ENCODE results near the gene AHNAK.

AHNAK gene

GRCh38 chr11:62508336-62509058, 38.1 kb downstream of the AHNAK start:
- Histone ChIP-seq H3K9ac (ENCODE audit: low read depth, low read length) (peak overlapping the region; percentile 59; the same call in 1 of the 2 replicates), H3K9me3 (ENCODE audit: insufficient read depth, low read depth, low read length) (no peaks in the 10 kb centered on the region), H3K4me3 (ENCODE audit: low read length) (peak overlapping the region; percentile 29; the same call in 1 of the 2 replicates), H3K27ac (ENCODE audit: low read depth, low read length) (peak overlapping the region; percentile 59), H3K4me1 (ENCODE audit: insufficient read depth, low read length) (peaks cover 23% of the 10 kb centered on the region), H3K36me3 (ENCODE audit: insufficient read depth, low read length) (no peaks in the 10 kb centered on the region), H3K27me3 (ENCODE audit: insufficient read depth, low read length) (peaks cover 11% of the 10 kb centered on the region; the same call in 1 of the 2 replicates)
- WGBS = 13% methylated on average over 19 of the region's 19 CpGs

- 91% methylated on average over 1 of the region's 1 CpG for WGBS
- Histone ChIP-seq H3K4me3 (ENCODE audit: low read length) (no peak overlapping the region), H3K36me3 (ENCODE audit: insufficient read depth, low read length) (no peaks in the 10 kb centered on the region), H3K27me3 (ENCODE audit: insufficient read depth, low read length) (peaks cover 11% of the 10 kb centered on the region; the same call in 1 of the 2 replicates), H3K9ac (ENCODE audit: low read depth, low read length) (no peak overlapping the region), H3K9me3 (ENCODE audit: insufficient read depth, low read depth, low read length) (no peaks in the 10 kb centered on the region), H3K27ac (ENCODE audit: low read depth, low read length) (no peak overlapping the region), H3K4me1 (ENCODE audit: insufficient read depth, low read length) (peaks cover 23% of the 10 kb centered on the region)
Observed at GRCh38 chr11:62507125-62507422, 39.5 kb downstream of the AHNAK start.

GRCh38 chr11:62506413-62507124, 40.0 kb downstream of the AHNAK start:
- WGBS = 67% methylated on average over 10 of the region's 10 CpGs
- Histone ChIP-seq H3K9me3 (ENCODE audit: insufficient read depth, low read depth, low read length) (no peaks in the 10 kb centered on the region), H3K36me3 (ENCODE audit: insufficient read depth, low read length) (no peaks in the 10 kb centered on the region), H3K4me1 (ENCODE audit: insufficient read depth, low read length) (peaks cover 23% of the 10 kb centered on the region), H3K27me3 (ENCODE audit: insufficient read depth, low read length) (peaks cover 11% of the 10 kb centered on the region; the same call in 1 of the 2 replicates), H3K27ac (ENCODE audit: low read depth, low read length) (no peak overlapping the region), H3K4me3 (ENCODE audit: low read length) (no peak overlapping the region), H3K9ac (ENCODE audit: low read depth, low read length) (no peak overlapping the region)

GRCh38 chr11:62505440-62506091, 41.0 kb downstream of the AHNAK start:
- 17% methylated on average over 28 of the region's 30 CpGs for WGBS
- H3K9ac ChIP-seq (ENCODE audit: low read depth, low read length) = peak overlapping the region; percentile 42; the same call in 1 of the 2 replicates

GRCh38 chr11:62505059-62505439, 41.6 kb downstream of the AHNAK start:
- WGBS = 25% methylated on average over 12 of the region's 12 CpGs
- Histone ChIP-seq H3K27ac (ENCODE audit: low read depth, low read length) (peak overlapping the region; percentile 47; the same call in 1 of the 2 replicates), H3K27me3 (ENCODE audit: insufficient read depth, low read length) (peaks cover 11% of the 10 kb centered on the region; the same call in 1 of the 2 replicates), H3K36me3 (ENCODE audit: insufficient read depth, low read length) (no peaks in the 10 kb centered on the region), H3K9me3 (ENCODE audit: insufficient read depth, low read depth, low read length) (no peaks in the 10 kb centered on the region), H3K4me3 (ENCODE audit: low read length) (peak overlapping the region; percentile 53), H3K9ac (ENCODE audit: low read depth, low read length) (peak overlapping the region; percentile 42; the same call in 1 of the 2 replicates), H3K4me1 (ENCODE audit: insufficient read depth, low read length) (peaks cover 29% of the 10 kb centered on the region)

More at GRCh38 chr11:62505440-62506091, 41.0 kb downstream of the AHNAK start:
- Histone ChIP-seq H3K9me3 (ENCODE audit: insufficient read depth, low read depth, low read length) (no peaks in the 10 kb centered on the region), H3K4me1 (ENCODE audit: insufficient read depth, low read length) (peaks cover 24% of the 10 kb centered on the region), H3K27ac (ENCODE audit: low read depth, low read length) (peak overlapping the region; percentile 47; the same call in 1 of the 2 replicates), H3K4me3 (ENCODE audit: low read length) (peak overlapping the region; percentile 53), H3K27me3 (ENCODE audit: insufficient read depth, low read length) (peaks cover 11% of the 10 kb centered on the region; the same call in 1 of the 2 replicates), H3K36me3 (ENCODE audit: insufficient read depth, low read length) (no peaks in the 10 kb centered on the region)

- no peak overlapping the region for H3K9ac ChIP-seq (ENCODE audit: low read depth, low read length)
- H3K4me1 ChIP-seq (ENCODE audit: insufficient read depth, low read length) = peaks cover 34% of the 10 kb centered on the region
- H3K27me3 ChIP-seq (ENCODE audit: insufficient read depth, low read length) = peaks cover 11% of the 10 kb centered on the region; the same call in 1 of the 2 replicates
- H3K27ac ChIP-seq (ENCODE audit: low read depth, low read length) = no peak overlapping the region
- no peaks in the 10 kb centered on the region for H3K36me3 ChIP-seq (ENCODE audit: insufficient read depth, low read length)
- no peaks in the 10 kb centered on the region for H3K9me3 ChIP-seq (ENCODE audit: insufficient read depth, low read depth, low read length)
- WGBS = 36% methylated on average over 15 of the region's 15 CpGs
- H3K4me3 ChIP-seq (ENCODE audit: low read length) = peak overlapping the region; percentile 53
Observed at GRCh38 chr11:62504158-62504973, 42.2 kb downstream of the AHNAK start.

GRCh38 chr11:62502030-62502730, 44.4 kb downstream of the AHNAK start:
- no peak overlapping the region for H3K9ac ChIP-seq (ENCODE audit: low read depth, low read length)
- H3K4me1 ChIP-seq (ENCODE audit: insufficient read depth, low read length) = peaks cover 22% of the 10 kb centered on the region

GRCh38 chr11:62501432-62501891, 45.1 kb downstream of the AHNAK start:
- no peaks in the 10 kb centered on the region for H3K9me3 ChIP-seq (ENCODE audit: insufficient read depth, low read depth, low read length)
- H3K4me1 ChIP-seq (ENCODE audit: insufficient read depth, low read length) = peaks cover 22% of the 10 kb centered on the region
- no peaks in the 10 kb centered on the region for H3K36me3 ChIP-seq (ENCODE audit: insufficient read depth, low read length)
- peaks cover 11% of the 10 kb centered on the region; the same call in 1 of the 2 replicates for H3K27me3 ChIP-seq (ENCODE audit: insufficient read depth, low read length)
- no peak overlapping the region for H3K27ac ChIP-seq (ENCODE audit: low read depth, low read length)
- no peak overlapping the region for H3K4me3 ChIP-seq (ENCODE audit: low read length)
- no peak overlapping the region for H3K9ac ChIP-seq (ENCODE audit: low read depth, low read length)
- 78% methylated on average over 11 of the region's 11 CpGs for WGBS

More at GRCh38 chr11:62502030-62502730, 44.4 kb downstream of the AHNAK start:
- H3K9me3 ChIP-seq (ENCODE audit: insufficient read depth, low read depth, low read length) = no peaks in the 10 kb centered on the region
- H3K4me3 ChIP-seq (ENCODE audit: low read length) = no peak overlapping the region
- no peak overlapping the region for H3K27ac ChIP-seq (ENCODE audit: low read depth, low read length)
- 79% methylated on average over 9 of the region's 10 CpGs for WGBS
- H3K27me3 ChIP-seq (ENCODE audit: insufficient read depth, low read length) = peaks cover 11% of the 10 kb centered on the region; the same call in 1 of the 2 replicates
- no peaks in the 10 kb centered on the region for H3K36me3 ChIP-seq (ENCODE audit: insufficient read depth, low read length)

GRCh38 chr11:62500650-62501030, 46.0 kb downstream of the AHNAK start:
- Histone ChIP-seq H3K27ac (ENCODE audit: low read depth, low read length) (no peak overlapping the region), H3K4me1 (ENCODE audit: insufficient read depth, low read length) (peaks cover 19% of the 10 kb centered on the region), H3K36me3 (ENCODE audit: insufficient read depth, low read length) (no peaks in the 10 kb centered on the region), H3K27me3 (ENCODE audit: insufficient read depth, low read length) (peaks cover 9% of the 10 kb centered on the region; the same call in 1 of the 2 replicates), H3K9ac (ENCODE audit: low read depth, low read length) (no peak overlapping the region), H3K4me3 (ENCODE audit: low read length) (no peak overlapping the region), H3K9me3 (ENCODE audit: insufficient read depth, low read depth, low read length) (no peaks in the 10 kb centered on the region)
- 97% methylated on average over 3 of the region's 3 CpGs for WGBS
